Suppressor macrophage treated with lipopolysaccharide for 1 hour (primary cell): ENCODE measurements around the gene HECTD4.
"Not testable (repeated sequence)": the region's sequence is repeated elsewhere in the genome, so short reads cannot be mapped to it uniquely, and the experiment has no call there.

ENCODE experiments used
- DNase-seq, 3 donors: peaks; one replicate each; pipeline ENCODE4 v3.0.0-alpha.2; 2020 to 2022

The HECTD4 gene

DNA sequence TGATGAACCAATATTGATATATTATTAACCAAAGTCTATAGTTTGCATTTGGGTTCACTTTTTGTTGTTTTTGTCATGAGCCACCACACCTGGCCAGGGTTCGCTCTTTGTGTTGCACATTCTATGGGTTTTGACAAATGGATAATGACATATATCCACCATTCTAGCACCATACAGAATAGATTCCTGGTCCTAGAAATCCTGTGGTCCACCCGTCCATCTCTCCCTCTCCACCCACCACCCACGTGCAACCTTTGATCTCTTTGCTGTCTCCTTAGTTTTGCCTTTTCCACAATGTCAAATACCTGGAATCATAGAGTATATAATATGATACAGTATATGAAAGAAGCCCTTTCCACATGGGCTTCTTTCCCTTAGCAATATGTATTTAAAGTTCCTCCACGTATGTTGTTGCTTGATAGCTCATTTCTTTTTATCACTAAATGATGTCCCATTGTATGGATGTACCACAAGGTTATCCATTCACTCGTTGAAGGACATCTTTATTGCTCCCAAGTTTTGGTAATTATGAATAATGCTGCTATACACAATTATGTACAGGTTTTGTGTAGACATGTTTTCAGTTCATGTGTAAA, 19.8 kb upstream of the HECTD4 start:
- DNase-seq, result no peak

GRCh38 chr12:112401054-112401453, 18.8 kb upstream of the HECTD4 start:
- DNase-seq, result no peak

DNA sequence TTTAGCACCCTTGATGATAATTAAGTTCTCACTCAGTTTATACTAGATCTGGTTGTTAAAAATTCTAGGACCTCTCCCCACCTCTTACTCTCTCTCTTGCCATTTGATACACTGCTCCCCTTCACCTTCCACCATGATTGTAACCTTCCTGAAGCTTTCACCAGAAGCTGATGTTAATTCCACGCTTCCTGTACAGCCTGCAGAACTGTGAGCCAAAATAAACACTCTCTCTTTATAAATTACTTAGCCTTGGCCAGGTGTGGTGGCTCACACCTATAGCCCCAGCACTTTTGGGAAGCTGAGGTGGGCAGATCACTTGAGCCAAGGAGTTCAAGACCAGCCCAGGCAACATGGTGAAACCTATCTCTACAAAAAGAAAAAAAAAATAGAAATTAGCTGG, 11.1 kb upstream of the HECTD4 start:
- DNase-seq, result no peak

DNA sequence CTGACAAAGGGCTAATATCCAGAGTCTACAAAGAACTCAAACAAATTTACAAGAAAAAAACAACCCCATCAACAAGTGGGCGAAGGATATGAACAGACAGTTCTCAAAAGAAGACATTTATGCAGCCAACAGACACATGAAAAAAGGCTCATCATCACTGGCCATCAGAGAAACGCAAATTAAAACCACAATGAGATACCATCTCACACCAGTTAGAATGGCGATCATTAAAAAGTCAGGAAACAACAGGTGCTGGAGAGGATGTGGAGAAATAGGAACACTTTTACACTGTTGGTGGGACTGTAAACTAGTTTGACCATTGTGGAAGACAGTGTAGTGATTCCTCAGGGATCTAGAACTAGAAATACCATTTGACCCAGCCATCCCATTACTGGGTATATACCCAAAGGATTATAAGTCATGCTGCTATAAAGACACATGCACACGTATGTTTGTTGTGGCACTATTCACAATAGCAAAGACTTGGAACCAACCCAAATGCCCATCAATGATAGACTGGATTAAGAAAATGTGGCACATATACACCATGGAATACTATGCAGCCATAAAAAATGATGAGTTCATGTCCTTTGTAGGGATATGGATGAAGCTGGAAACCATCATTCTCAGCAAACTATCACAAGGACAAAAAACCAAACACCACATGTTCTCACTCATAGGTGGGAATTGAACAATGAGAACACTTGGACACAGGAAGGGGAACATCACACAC, 7.9 kb upstream of the HECTD4 start:
- not testable (repeated sequence) for DNase-seq

- DNase-seq, result no peak
Observed at GRCh38 chr12:112389228-112389627, 7.0 kb upstream of the HECTD4 start.

DNA sequence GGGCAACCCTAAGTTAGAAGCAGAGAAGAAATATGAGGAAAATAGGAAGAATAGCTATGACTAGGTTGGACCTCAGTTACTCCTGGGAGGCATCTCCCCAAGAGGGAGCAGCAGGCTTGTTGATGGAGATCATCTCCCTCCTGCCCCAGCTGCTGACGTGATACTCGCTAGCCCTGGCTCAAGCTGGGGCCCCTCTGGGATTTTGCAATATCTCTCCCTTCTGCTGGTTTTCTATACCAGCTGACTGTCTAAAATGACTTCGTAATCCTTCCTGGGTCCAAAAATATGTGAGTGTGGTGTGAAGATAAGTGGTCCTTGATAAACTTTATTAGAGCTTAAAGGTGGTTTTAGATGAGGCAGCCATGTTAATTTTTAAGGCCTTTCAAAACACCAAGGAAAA, 4.5 kb upstream of the HECTD4 start:
- peak; percentile 30 to 43 (median 38) for DNase-seq

DNA sequence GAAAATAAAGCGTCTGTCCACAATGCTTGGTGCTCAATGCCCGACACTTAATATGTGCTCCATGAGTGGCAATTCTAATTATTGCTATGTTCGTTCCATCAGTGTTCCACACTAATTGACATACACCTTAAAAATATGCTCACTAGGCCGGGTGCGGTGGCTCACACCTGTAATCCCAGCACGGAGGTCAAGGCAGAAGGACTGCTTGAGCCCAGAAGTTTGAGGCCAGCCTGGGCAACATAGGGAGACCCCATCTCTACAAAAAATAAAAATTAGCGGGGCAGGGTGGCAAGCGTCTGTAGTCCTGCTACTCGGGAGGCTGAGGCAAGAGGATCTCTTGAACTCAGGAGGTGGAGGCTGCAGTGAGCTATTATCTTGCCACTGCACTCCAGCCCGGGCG, 635 bp upstream of the HECTD4 start:
- DNase-seq, result no peak

DNA sequence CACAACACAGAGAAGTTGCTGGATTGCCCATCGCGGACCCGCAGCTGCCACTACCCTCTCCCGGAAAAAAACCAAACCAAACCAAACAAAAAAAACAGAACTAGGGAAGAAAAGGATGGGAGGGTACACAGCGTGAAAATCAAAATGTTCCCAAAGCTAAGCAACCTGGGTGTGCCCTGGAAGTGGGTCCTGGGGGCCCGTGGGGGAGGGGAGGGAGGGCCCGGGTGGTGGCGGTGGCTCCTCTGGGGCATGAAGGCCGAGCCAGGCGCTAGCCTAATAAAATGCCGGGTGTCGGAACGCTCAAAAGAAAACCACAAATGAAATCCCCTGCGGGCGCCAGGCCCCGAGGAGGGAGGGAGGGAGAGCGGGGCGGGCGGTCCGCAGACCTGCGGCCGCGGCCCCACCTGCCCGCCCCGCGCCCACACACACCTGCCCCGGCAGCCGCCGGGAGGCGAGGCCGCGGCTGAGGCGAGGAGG, 787 bp downstream of the HECTD4 start:
- DNase-seq, result peak; percentile 16 to 47 (median 23)

DNA sequence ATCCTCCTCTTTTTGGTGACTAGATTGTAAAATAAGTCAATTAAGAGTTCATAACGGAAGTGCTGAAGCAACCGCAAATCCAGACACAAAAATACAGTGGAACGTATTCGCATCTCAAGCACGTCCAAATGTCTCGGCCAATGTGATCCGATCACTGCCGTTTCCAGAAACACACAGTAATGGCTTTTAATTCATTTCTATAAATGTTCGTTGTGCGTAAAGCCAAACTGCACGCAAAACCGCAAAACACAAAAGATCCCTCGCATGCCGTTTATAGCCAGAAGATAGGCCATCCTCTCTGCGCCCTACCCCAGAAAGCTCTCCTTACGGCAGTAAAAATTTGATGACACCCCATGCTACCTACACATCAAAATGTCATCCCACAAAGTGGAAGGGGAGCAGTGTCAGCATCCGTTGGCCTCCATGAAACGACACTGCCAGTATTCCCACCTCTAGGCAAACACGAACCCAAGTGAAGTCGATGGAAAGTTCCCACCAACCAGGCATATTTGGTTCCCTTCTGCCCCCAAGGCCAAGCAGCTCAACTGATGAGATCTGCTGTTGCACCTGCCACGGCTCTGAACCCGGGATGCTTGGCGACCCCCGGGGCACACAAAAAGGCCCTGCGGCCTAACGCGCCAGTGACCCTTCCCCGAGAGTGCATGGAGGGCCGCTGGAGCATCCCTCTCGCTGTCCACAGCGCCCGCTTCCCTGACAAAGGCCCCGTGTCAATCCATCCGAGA, 1.4 kb downstream of the HECTD4 start:
- DNase-seq, result no peak

DNA sequence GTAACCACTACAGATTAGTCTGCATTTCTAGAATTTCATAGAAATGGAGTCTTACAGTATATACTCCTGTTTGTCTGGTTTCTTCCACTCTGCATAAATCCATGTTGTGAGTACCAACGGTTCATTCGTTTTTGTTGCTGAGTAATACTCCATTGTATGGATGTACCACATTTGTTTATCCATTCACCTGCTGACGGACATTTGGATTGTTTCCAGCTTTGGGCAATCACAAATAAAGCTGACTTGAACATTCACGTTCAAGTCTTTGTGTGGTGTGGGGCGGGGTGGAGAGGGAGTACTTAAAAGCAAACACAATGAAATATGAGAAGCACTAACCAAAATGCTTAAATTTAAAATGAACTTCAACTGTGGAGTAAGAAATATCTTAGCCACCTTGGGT, 7.1 kb downstream of the HECTD4 start:
- no peak for DNase-seq

- no peak for DNase-seq
Observed at GRCh38 chr12:112374166-112374740, 8.0 kb downstream of the HECTD4 start.

- no peak for DNase-seq
Observed at GRCh38 chr12:112370868-112371510, 11.2 kb downstream of the HECTD4 start.

GRCh38 chr12:112370199-112370598, 12.0 kb downstream of the HECTD4 start:
- no peak for DNase-seq

GRCh38 chr12:112368856-112369255, 13.4 kb downstream of the HECTD4 start:
- no peak for DNase-seq

- no peak for DNase-seq
Observed at GRCh38 chr12:112367965-112368364, 14.3 kb downstream of the HECTD4 start.

GRCh38 chr12:112362310-112362709, 19.9 kb downstream of the HECTD4 start:
- no peak for DNase-seq

DNA sequence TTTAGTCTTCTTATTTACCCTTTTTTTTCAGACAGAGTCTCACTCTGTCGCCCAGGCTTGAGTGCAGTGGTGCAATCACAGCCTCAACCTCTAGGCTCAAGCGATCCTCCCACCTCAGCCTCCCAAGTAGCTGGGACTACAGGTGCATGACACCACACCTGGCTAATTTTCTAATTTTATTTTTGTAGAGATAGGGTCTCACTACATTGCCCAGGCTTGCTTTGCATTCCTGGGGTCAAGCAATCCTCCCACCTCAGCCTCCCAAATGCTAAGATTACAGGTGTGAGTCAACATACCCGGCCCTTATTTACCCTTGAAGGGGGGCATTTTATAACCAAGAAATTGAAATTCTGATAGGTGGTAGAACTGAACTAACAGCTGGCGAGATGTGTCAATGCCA, 21.0 kb downstream of the HECTD4 start:
- no peak for DNase-seq

GRCh38 chr12:112359290-112359689, 22.9 kb downstream of the HECTD4 start:
- DNase-seq, result no peak

DNA sequence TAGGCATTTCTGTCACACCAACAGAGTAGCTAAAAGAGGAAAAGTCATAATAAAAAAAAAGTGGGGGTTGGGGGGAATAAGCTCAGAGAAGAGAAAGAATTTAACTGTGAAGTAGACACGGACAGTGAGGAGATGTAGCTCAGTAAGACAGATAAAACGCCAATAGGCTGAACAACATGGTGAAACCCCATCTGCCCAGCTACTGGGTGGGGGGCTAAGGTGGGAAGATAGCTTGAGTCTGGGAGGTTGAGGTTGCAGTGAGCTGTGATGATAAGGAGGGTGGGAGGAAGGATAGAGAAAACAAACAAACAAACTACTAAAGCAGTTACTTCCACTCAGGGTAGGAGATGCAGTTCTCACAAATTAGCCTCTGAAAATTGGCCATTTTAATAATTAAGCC, 25.0 kb downstream of the HECTD4 start:
- no peak for DNase-seq

GRCh38 chr12:112354399-112354798, 27.8 kb downstream of the HECTD4 start:
- DNase-seq, result no peak

GRCh38 chr12:112353393-112353792, 28.8 kb downstream of the HECTD4 start:
- DNase-seq, result peak; percentile 51 to 55 (median 54)

- DNase-seq, result peak in 2 of 3 donors; percentile 3 to 7
Observed at GRCh38 chr12:112352921-112353320, 29.3 kb downstream of the HECTD4 start.
